ENCODE results near the gene GCKR.
"Not testable (repeated sequence)": the region's sequence is repeated elsewhere in the genome, so short reads cannot be mapped to it uniquely, and the experiment has no call there.

GCKR gene

GRCh38 chr2:27507293-27507692 lies 10.7 kb downstream of the GCKR start:
- no peak for DNase-seq (ENCODE audit: low read depth in 2 of 2)

- DNase-seq (ENCODE audit: low read depth in 2 of 2), result no peak
Measured at GRCh38 chr2:27509326-27509725, 12.7 kb downstream of the GCKR start.

- no peak for DNase-seq (ENCODE audit: low read depth in 2 of 2)
Measured at GRCh38 chr2:27518113-27518781, 21.6 kb downstream of the GCKR start.

- DNase-seq (ENCODE audit: low read depth in 2 of 2), result no peak
Measured at GRCh38 chr2:27518782-27519113, 22.1 kb downstream of the GCKR start.

GRCh38 chr2:27520316-27520715 lies 23.7 kb downstream of the GCKR start:
- DNase-seq (ENCODE audit: low read depth in 2 of 2), result no peak

GRCh38 chr2:27522400-27522945 lies 25.8 kb downstream of the GCKR start:
- no peak for DNase-seq (ENCODE audit: low read depth in 2 of 2)

GRCh38 chr2:27527182-27527581 lies 30.5 kb downstream of the GCKR start:
- DNase-seq (ENCODE audit: low read depth in 2 of 2), result no peak

GRCh38 chr2:27531983-27532382 lies 35.3 kb downstream of the GCKR start:
- DNase-seq (ENCODE audit: low read depth in 2 of 2), result no peak

GRCh38 chr2:27537287-27537686 lies 40.6 kb downstream of the GCKR start:
- DNase-seq (ENCODE audit: low read depth in 2 of 2), result no peak

GRCh38 chr2:27538839-27539450 lies 42.3 kb downstream of the GCKR start:
- DNase-seq (ENCODE audit: low read depth in 2 of 2), result not testable (repeated sequence)

GRCh38 chr2:27539649-27540048 lies 43.0 kb downstream of the GCKR start:
- DNase-seq (ENCODE audit: low read depth in 2 of 2), result not testable (repeated sequence)

- no peak for DNase-seq (ENCODE audit: low read depth in 2 of 2)
Measured at GRCh38 chr2:27544143-27544821, 47.6 kb downstream of the GCKR start.

- no peak for DNase-seq (ENCODE audit: low read depth in 2 of 2)
Measured at GRCh38 chr2:27545348-27546141, 48.9 kb downstream of the GCKR start.

- DNase-seq (ENCODE audit: low read depth in 2 of 2), result no peak
Measured at GRCh38 chr2:27549303-27549702, 52.7 kb downstream of the GCKR start.

GRCh38 chr2:27551514-27551913 lies 54.9 kb downstream of the GCKR start:
- no peak for DNase-seq (ENCODE audit: low read depth in 2 of 2)

GRCh38 chr2:27552941-27553340 lies 56.3 kb downstream of the GCKR start:
- DNase-seq (ENCODE audit: low read depth in 2 of 2), result no peak

- not testable (repeated sequence) for DNase-seq (ENCODE audit: low read depth in 2 of 2)
Measured at GRCh38 chr2:27554451-27554850, 57.8 kb downstream of the GCKR start.

- DNase-seq (ENCODE audit: low read depth in 2 of 2), result no peak
Measured at GRCh38 chr2:27559228-27559627, 62.6 kb downstream of the GCKR start.

GRCh38 chr2:27561060-27561459 lies 64.4 kb downstream of the GCKR start:
- DNase-seq (ENCODE audit: low read depth in 2 of 2), result no peak

GRCh38 chr2:27566628-27567027 lies 70.0 kb downstream of the GCKR start:
- no peak for DNase-seq (ENCODE audit: low read depth in 2 of 2)

GRCh38 chr2:27569398-27569797 lies 72.8 kb downstream of the GCKR start:
- no peak for DNase-seq (ENCODE audit: low read depth in 2 of 2)

GRCh38 chr2:27571197-27571596 lies 74.6 kb downstream of the GCKR start:
- DNase-seq (ENCODE audit: low read depth in 2 of 2), result no peak
